Esophagus muscularis mucosa (tissue), 3 donors: ENCODE measurements around the gene FAM47E.
"Not testable (repeated sequence)": the region's sequence is repeated elsewhere in the genome, so short reads cannot be mapped to it uniquely, and the experiment has no call there.

Source experiments
- POLR2A ChIP-seq: fragments of 450-650 bp; IDR thresholded peaks from one replicate; pipeline ENCODE4 v1.6.1; 2017; ENCODE audit warnings: antibody characterized with exemption, moderate library complexity, mild to moderate bottlenecking, low read depth
- TF ChIP-seq, protein P1 (sequence below), 3 experiments: fragments of 200-600 bp in 2 of 3; fragments of 450-650 bp in 1 of 3; sonication (generic) in 2 of 3; IDR thresholded peaks; one replicate each; pipeline ENCODE4 v1.5.1; 2017 to 2019; ENCODE audit warnings: antibody characterized with exemption in 3 of 3, mild to moderate bottlenecking in 2 of 3, moderate library complexity in 1 of 3

DNA sequence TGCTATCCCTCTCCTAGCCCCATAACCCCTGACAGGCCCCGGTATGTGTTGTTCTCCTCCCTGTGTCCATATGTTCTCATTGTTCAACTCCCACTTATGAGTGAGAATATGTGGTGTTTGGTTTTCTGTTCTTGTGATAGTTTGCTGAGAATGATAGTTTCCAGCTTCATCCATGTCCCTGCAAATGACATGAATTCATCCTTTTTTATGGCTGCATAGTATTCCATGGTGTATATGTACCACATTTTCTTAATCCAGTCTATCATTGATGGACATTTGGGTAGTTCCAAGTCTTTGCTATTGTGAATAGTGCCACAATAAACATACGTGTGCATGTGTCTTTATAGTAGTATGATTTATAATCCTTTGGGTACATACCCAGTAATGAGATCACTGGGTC lies 7.6 kb upstream of the FAM47E start:
- TF ChIP-seq, protein P1, sequence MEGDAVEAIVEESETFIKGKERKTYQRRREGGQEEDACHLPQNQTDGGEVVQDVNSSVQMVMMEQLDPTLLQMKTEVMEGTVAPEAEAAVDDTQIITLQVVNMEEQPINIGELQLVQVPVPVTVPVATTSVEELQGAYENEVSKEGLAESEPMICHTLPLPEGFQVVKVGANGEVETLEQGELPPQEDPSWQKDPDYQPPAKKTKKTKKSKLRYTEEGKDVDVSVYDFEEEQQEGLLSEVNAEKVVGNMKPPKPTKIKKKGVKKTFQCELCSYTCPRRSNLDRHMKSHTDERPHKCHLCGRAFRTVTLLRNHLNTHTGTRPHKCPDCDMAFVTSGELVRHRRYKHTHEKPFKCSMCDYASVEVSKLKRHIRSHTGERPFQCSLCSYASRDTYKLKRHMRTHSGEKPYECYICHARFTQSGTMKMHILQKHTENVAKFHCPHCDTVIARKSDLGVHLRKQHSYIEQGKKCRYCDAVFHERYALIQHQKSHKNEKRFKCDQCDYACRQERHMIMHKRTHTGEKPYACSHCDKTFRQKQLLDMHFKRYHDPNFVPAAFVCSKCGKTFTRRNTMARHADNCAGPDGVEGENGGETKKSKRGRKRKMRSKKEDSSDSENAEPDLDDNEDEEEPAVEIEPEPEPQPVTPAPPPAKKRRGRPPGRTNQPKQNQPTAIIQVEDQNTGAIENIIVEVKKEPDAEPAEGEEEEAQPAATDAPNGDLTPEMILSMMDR (IDR thresholded peaks at IDR 0.05): not testable (repeated sequence)
- TF ChIP-seq POLR2A: not testable (repeated sequence)
